ENCODE measurements around the gene TMEM89. TPM values are rescaled to one million over a fixed set of nuclear protein-coding genes. Genes with fewer than 3 reads are reported as not detected.

TMEM89 gene
- total RNA-seq, 8 experiments from 2014 or later = not detected

DNA sequence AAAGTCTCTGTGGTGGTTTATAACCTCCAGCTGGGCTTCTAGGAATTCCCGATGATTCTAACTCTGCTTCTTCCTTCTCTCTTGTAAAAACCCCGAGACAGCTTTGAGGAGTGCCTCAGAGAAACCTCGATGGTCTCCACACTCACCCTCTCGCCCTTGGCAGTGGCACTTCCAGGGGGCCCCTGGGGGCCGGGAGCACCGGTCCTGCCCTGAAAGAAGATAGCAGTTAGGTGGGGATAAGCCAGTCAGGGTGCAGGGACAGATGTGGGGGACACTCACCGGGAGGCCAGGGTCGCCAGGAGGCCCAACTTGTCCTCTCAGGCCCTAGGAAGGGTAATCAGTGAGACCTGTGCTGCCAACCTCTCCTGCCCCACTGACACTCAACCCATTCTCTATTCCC lies 36.2 kb downstream of the TMEM89 start:
- WGBS, 10 experiments = 53 to 88% (median 82%) methylated on average over 2 to 4 of the region's 8 CpGs; no CpG with 5 or more reads in 6 of the 10 experiments
- Histone ChIP-seq H3K27ac (no peak overlapping the region), H3K4me1 (replicated peaks in 1 of 2) (no peaks in the 10 kb centered on the region), H3K4me3 (no peak overlapping the region)
- in situ Hi-C loops (cut with MboI; ENCODE audit: low pct_unique_long_range_greater_than_20kb in 2 of 9, low sequenced_read_pairs in 9 of 9, unreplicated experiment in 9 of 9) = no loop called here
- ATAC-seq (replicated peaks in 6 of 8) = no peak

DNA sequence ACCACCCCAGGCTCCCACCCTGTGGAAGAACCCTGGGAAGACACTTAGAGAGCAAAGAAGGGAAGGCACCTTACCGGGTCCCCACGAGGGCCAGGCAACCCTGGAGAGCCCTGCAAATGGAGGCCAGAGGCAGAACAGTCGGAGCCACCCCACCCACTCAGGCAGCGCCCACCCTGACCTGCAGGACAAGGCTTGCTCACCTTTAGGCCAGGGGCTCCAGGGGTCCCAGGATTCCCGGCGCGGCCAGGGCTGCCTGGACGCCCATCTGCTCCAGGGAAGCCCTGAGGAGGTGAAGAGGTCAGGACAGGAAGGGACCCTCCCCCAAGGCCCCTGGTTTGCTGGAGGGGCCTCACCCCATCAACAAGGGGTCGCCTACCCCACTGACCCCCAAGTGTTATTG lies 36.7 kb downstream of the TMEM89 start:
- WGBS, 10 experiments = 20 to 60% methylated on average over 1 to 2 of the region's 9 CpGs; no CpG with 5 or more reads in 8 of the 10 experiments
- H3K27ac ChIP-seq = no peak overlapping the region
- ATAC-seq (replicated peaks in 6 of 8) = no peak
- H3K4me3 ChIP-seq = no peak overlapping the region
- in situ Hi-C loops (cut with MboI; ENCODE audit: low pct_unique_long_range_greater_than_20kb in 2 of 9, low sequenced_read_pairs in 9 of 9, unreplicated experiment in 9 of 9) = no loop called here
- H3K4me1 ChIP-seq (replicated peaks in 1 of 2) = no peaks in the 10 kb centered on the region

GRCh38 chr3:48581621-48582481 lies 39.7 kb downstream of the TMEM89 start:
- WGBS, 10 experiments = 50 to 100% (median 83%) methylated on average over 1 to 6 of the region's 14 CpGs; no CpG with 5 or more reads in 3 of the 10 experiments
- in situ Hi-C loops (cut with MboI; ENCODE audit: low pct_unique_long_range_greater_than_20kb in 2 of 9, low sequenced_read_pairs in 9 of 9, unreplicated experiment in 9 of 9) = no loop called here

DNA sequence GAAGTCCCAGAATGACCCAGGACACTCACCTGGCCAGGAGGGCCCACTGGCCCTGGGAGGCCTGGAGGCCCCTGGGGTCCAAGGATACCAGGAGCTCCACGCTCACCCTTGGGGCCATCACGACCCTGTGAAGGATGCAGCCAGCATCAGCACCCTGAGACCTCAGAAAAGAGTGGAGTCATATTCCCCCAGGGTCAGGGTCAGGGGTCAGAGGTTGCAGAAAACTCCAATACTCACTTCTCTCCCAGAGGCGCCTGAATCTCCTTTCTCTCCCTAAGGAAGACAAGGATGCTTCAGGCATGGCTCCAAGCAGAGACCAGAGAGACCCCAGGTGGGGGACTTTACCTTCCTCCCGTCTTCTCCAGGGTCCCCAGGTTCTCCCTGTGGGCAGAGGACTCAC lies 44.9 kb downstream of the TMEM89 start:
- in situ Hi-C loops (cut with MboI; ENCODE audit: low pct_unique_long_range_greater_than_20kb in 2 of 9, low sequenced_read_pairs in 9 of 9, unreplicated experiment in 9 of 9) = no loop called here
- 0 to 100% (median 84%) methylated on average over 1 to 3 of the region's 4 CpGs; no CpG with 5 or more reads in 6 of the 10 experiments for WGBS, 10 experiments
- no peak for ATAC-seq (replicated peaks in 6 of 8)
- H3K4me3 ChIP-seq = no peak overlapping the region
- H3K4me1 ChIP-seq (replicated peaks in 1 of 2) = no peaks in the 10 kb centered on the region
- H3K27ac ChIP-seq = no peak overlapping the region

More at GRCh38 chr3:48581621-48582481, 39.7 kb downstream of the TMEM89 start:
- Histone ChIP-seq H3K4me3 (no peak overlapping the region), H3K27ac (no peak overlapping the region), H3K4me1 (replicated peaks in 1 of 2) (no peaks in the 10 kb centered on the region)
- ATAC-seq (replicated peaks in 6 of 8) = no peak

DNA sequence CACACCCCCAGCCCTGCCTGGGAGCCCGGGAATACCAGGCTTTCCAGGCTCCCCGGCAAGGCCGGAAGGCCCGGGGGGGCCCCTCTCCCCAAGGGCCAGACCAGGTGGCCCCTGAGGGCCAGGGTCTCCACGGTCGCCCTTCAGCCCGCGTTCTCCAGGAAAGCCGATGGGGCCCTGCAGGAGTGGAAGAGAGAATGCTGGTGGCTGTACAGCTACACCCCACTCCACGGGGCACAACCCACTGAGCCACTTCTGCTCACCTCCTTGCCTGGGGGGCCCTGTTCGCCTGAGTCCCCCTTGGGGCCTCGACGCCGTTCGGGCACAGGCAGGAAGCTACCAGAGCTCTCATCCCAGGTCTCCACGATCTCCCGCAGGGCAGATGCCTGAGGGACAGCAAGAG lies 46.2 kb downstream of the TMEM89 start:
- H3K4me1 ChIP-seq (replicated peaks in 1 of 2) = no peaks in the 10 kb centered on the region
- no peak for ATAC-seq (replicated peaks in 6 of 8)
- H3K4me3 ChIP-seq = no peak overlapping the region
- 90 to 100% methylated on average over 1 to 2 of the region's 17 CpGs; no CpG with 5 or more reads in 8 of the 10 experiments for WGBS, 10 experiments
- H3K27ac ChIP-seq = no peak overlapping the region
- in situ Hi-C loops (cut with MboI; ENCODE audit: low pct_unique_long_range_greater_than_20kb in 2 of 9, low sequenced_read_pairs in 9 of 9, unreplicated experiment in 9 of 9) = no loop called here

- no peak overlapping the region for H3K4me3 ChIP-seq
- WGBS, 10 experiments = 87 to 100% (median 94%) methylated on average over 2 to 5 of the region's 10 CpGs; no CpG with 5 or more reads in 7 of the 10 experiments
- no peak for ATAC-seq (replicated peaks in 6 of 8)
- in situ Hi-C loops (cut with MboI; ENCODE audit: low pct_unique_long_range_greater_than_20kb in 2 of 9, low sequenced_read_pairs in 9 of 9, unreplicated experiment in 9 of 9) = no loop called here
- no peaks in the 10 kb centered on the region for H3K4me1 ChIP-seq (replicated peaks in 1 of 2)
- H3K27ac ChIP-seq = no peak overlapping the region
Measured at GRCh38 chr3:48573973-48574585, 47.5 kb downstream of the TMEM89 start.

- no peak for ATAC-seq (replicated peaks in 6 of 8)
- H3K27ac ChIP-seq = no peak overlapping the region
- H3K4me3 ChIP-seq = no peak overlapping the region
- H3K4me1 ChIP-seq (replicated peaks in 1 of 2) = no peaks in the 10 kb centered on the region
- in situ Hi-C loops (cut with MboI; ENCODE audit: low pct_unique_long_range_greater_than_20kb in 2 of 9, low sequenced_read_pairs in 9 of 9, unreplicated experiment in 9 of 9) = no loop called here
- 60% methylated on average over 1 of the region's 7 CpGs; no CpG with 5 or more reads in 9 of the 10 experiments for WGBS, 10 experiments
Measured at GRCh38 chr3:48572517-48572916, 49.1 kb downstream of the TMEM89 start.

- no peak for ATAC-seq (replicated peaks in 6 of 8)
- in situ Hi-C loops (cut with MboI; ENCODE audit: low pct_unique_long_range_greater_than_20kb in 2 of 9, low sequenced_read_pairs in 9 of 9, unreplicated experiment in 9 of 9) = no loop called here
- Histone ChIP-seq H3K27ac (no peak overlapping the region), H3K4me3 (no peak overlapping the region), H3K4me1 (replicated peaks in 1 of 2) (no peaks in the 10 kb centered on the region)
- 74% methylated on average over 6 of the region's 12 CpGs; no CpG with 5 or more reads in 9 of the 10 experiments for WGBS, 10 experiments
Measured at GRCh38 chr3:48571938-48572337, 49.6 kb downstream of the TMEM89 start.

Other genes starting within 250 kb of the TMEM89 start
- under 1 TPM in 7 of 8 experiments, not detected in 1; 0.15 to 0.96 (median 0.38) TPM for gene FBXW12, start 249.6 kb downstream of the TMEM89 start, total RNA-seq
- gene PLXNB1, start 191.7 kb downstream of the TMEM89 start, total RNA-seq = 10 to 100 TPM; 20.1 to 54.4 (median 34.7) TPM
- gene CCDC51, start 181.7 kb downstream of the TMEM89 start, total RNA-seq = 10 to 100 TPM; 14.9 to 90.4 (median 20.4) TPM
- 100 to 1,000 TPM; 375 to 754 (median 499) TPM for gene TMA7, start 181.5 kb downstream of the TMEM89 start, total RNA-seq
- 10 to 100 TPM in 2 of 8 experiments, 1 to 10 TPM in 6; 3.9 to 11.7 (median 5.7) TPM for gene ATRIP, start 175.0 kb downstream of the TMEM89 start, total RNA-seq
- gene SHISA5, start 117.6 kb downstream of the TMEM89 start, total RNA-seq = 100 to 1,000 TPM in 2 of 8 experiments, 10 to 100 TPM in 6; 70.4 to 252 (median 93.4) TPM
- gene PFKFB4, start 65.0 kb downstream of the TMEM89 start, total RNA-seq = 10 to 100 TPM in 5 of 8 experiments, 1 to 10 TPM in 3; 3.1 to 36.0 (median 10.4) TPM
- gene UCN2, start 58.0 kb downstream of the TMEM89 start, total RNA-seq = under 1 TPM; 0.11 to 0.66 (median 0.41) TPM
- gene COL7A1, start 26.4 kb downstream of the TMEM89 start, total RNA-seq = 10 to 100 TPM in 5 of 8 experiments, 1 to 10 TPM in 3; 7.0 to 27.9 (median 13.0) TPM
- 100 to 1,000 TPM; 184 to 306 (median 226) TPM for gene UQCRC1, start 12.1 kb downstream of the TMEM89 start, total RNA-seq
- 10 to 100 TPM in 4 of 8 experiments, 1 to 10 TPM in 4; 7.1 to 27.0 (median 10.1) TPM for gene SLC26A6, start 13.7 kb upstream of the TMEM89 start, total RNA-seq
- gene CELSR3, start 41.1 kb upstream of the TMEM89 start, total RNA-seq = 10 to 100 TPM in 5 of 8 experiments, 1 to 10 TPM in 2, under 1 TPM in 1; 0.97 to 53.4 (median 23.0) TPM
- gene NCKIPSD, start 64.1 kb upstream of the TMEM89 start, total RNA-seq = 10 to 100 TPM in 7 of 8 experiments, 1 to 10 TPM in 1; 9.8 to 22.4 (median 13.6) TPM
- 100 to 1,000 TPM in 7 of 8 experiments, 10 to 100 TPM in 1; 81.9 to 215 (median 154) TPM for gene IP6K2, start 95.5 kb upstream of the TMEM89 start, total RNA-seq
- 10 to 100 TPM; 20.2 to 51.9 (median 41.5) TPM for gene PRKAR2A, start 226.1 kb upstream of the TMEM89 start, total RNA-seq